HG03378 (cell line): ENCODE data around the gene WDR70.
"Not testable (repeated sequence)": the region's sequence is repeated elsewhere in the genome, so short reads cannot be mapped to it uniquely, and the experiment has no call there.

Experiments
- ATAC-seq: cut with Tn5 transposase; IDR thresholded peaks from one replicate; pipeline ENCODE4 v1.9.1; 2021; ENCODE audit warnings: mild to moderate bottlenecking, moderate library complexity; ENCODE audit not compliant: unreplicated experiment

Gene WDR70

GRCh38 chr5:37740331-37741066 is 361.4 kb downstream of the WDR70 start:
- no peak for ATAC-seq

- no peak for ATAC-seq
Observed at GRCh38 chr5:37742111-37742510, 363.0 kb downstream of the WDR70 start.

GRCh38 chr5:37751227-37751626 is 372.1 kb downstream of the WDR70 start:
- ATAC-seq: no peak

- ATAC-seq: no peak
Observed at GRCh38 chr5:37754976-37755375, 375.9 kb downstream of the WDR70 start.

GRCh38 chr5:37755581-37755980 is 376.5 kb downstream of the WDR70 start:
- no peak for ATAC-seq

- ATAC-seq: no peak
Observed at GRCh38 chr5:37756248-37756647, 377.1 kb downstream of the WDR70 start.

- no peak for ATAC-seq
Observed at GRCh38 chr5:37757980-37758582, 379.0 kb downstream of the WDR70 start.

GRCh38 chr5:37767251-37767650 is 388.1 kb downstream of the WDR70 start:
- no peak for ATAC-seq

- no peak for ATAC-seq
Observed at GRCh38 chr5:37767961-37768360, 388.8 kb downstream of the WDR70 start.

- ATAC-seq: no peak
Observed at GRCh38 chr5:37768371-37768770, 389.3 kb downstream of the WDR70 start.

- ATAC-seq: no peak
Observed at GRCh38 chr5:37769108-37769507, 390.0 kb downstream of the WDR70 start.

- ATAC-seq: no peak
Observed at GRCh38 chr5:37769840-37770239, 390.7 kb downstream of the WDR70 start.

GRCh38 chr5:37770786-37771185 is 391.7 kb downstream of the WDR70 start:
- ATAC-seq: no peak

GRCh38 chr5:37771203-37771611 is 392.1 kb downstream of the WDR70 start:
- no peak for ATAC-seq

GRCh38 chr5:37771731-37772130 is 392.6 kb downstream of the WDR70 start:
- ATAC-seq: no peak

- no peak for ATAC-seq
Observed at GRCh38 chr5:37772255-37772654, 393.1 kb downstream of the WDR70 start.

- ATAC-seq: no peak
Observed at GRCh38 chr5:37773809-37774208, 394.7 kb downstream of the WDR70 start.

- ATAC-seq: no peak
Observed at GRCh38 chr5:37774912-37775483, 395.9 kb downstream of the WDR70 start.

GRCh38 chr5:37776826-37777225 is 397.7 kb downstream of the WDR70 start:
- ATAC-seq: no peak

- ATAC-seq: no peak
Observed at GRCh38 chr5:37777432-37778130, 398.5 kb downstream of the WDR70 start.

- ATAC-seq: not testable (repeated sequence)
Observed at GRCh38 chr5:37781409-37781808, 402.3 kb downstream of the WDR70 start.

GRCh38 chr5:37786416-37786815 is 407.3 kb downstream of the WDR70 start:
- ATAC-seq: no peak
